Measurements from ENCODE around the gene CBLL1.

DNA sequence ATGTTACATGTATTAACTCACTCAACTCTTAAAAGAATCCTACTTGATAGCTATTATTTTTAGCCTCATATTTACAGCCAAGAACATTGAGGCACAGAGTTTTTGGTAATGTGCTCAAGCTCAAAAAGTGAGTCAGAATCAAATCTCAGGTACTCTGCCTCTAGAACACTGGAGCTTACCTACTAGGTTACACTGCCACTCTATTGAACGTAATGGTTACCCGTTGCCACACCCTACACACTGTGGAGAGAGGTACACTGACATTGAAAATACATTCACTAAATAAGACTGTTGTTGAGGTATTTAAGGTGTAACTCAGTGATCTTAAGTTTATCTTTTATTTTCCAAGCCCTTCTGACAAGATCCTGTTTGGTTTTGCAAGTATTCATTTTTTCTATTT lies 41.2 kb downstream of the CBLL1 start:
- TF ChIP-seq, protein P1, sequence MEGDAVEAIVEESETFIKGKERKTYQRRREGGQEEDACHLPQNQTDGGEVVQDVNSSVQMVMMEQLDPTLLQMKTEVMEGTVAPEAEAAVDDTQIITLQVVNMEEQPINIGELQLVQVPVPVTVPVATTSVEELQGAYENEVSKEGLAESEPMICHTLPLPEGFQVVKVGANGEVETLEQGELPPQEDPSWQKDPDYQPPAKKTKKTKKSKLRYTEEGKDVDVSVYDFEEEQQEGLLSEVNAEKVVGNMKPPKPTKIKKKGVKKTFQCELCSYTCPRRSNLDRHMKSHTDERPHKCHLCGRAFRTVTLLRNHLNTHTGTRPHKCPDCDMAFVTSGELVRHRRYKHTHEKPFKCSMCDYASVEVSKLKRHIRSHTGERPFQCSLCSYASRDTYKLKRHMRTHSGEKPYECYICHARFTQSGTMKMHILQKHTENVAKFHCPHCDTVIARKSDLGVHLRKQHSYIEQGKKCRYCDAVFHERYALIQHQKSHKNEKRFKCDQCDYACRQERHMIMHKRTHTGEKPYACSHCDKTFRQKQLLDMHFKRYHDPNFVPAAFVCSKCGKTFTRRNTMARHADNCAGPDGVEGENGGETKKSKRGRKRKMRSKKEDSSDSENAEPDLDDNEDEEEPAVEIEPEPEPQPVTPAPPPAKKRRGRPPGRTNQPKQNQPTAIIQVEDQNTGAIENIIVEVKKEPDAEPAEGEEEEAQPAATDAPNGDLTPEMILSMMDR (IDR thresholded peaks at IDR 0.05) = no peak
- TF ChIP-seq POLR2A (IDR thresholded peaks at IDR 0.05) (no peak), EP300 (IDR thresholded peaks at IDR 0.05) (no peak)

Data from ovary (tissue), 3 donors.